PFSK-1 (cell line): ENCODE measurements around the gene MPV17L.

Source experiments
- POLR2AphosphoS5 ChIP-seq: IDR thresholded peaks from 2 replicates; pipeline ENCODE4 v1.6.1; 2012; ENCODE audit warnings: low read depth, mild to moderate bottlenecking, control low read depth, low read length, moderate library complexity
- REST ChIP-seq, 2 experiments: IDR thresholded peaks; 2 replicates each; pipeline versions ENCODE4 v1.6.1 to v1.8.0; 2011 to 2012; ENCODE audit warnings: low read depth in 2 of 2, low read length in 2 of 2, control low read depth in 1 of 2, inconsistent platforms in 1 of 2, mild to moderate bottlenecking in 1 of 2, moderate library complexity in 1 of 2; ENCODE audit not compliant: insufficient read depth in 1 of 2
- SIN3A ChIP-seq: IDR thresholded peaks from 2 replicates; pipeline ENCODE4 v1.6.1; 2012; ENCODE audit warnings: mild to moderate bottlenecking, low read length, moderate library complexity, borderline replicate concordance; ENCODE audit not compliant: insufficient read depth

- TF ChIP-seq POLR2AphosphoS5 = no peak
- no peak for TF ChIP-seq REST (IDR thresholded peaks at IDR 0.05; ENCODE audit: insufficient read depth in 1 of 2, low read depth in 2 of 2, low read length in 2 of 2)
- TF ChIP-seq SIN3A = no peak
Observed at GRCh38 chr16:15457958-15458357, 62.4 kb downstream of the MPV17L start.
